Ovary (tissue), 3 donors: Measurements from ENCODE around the gene ETFBKMT.

Source experiments
- EP300 ChIP-seq: sonication (generic); formaldehyde crosslinking; IDR thresholded peaks from one replicate; pipeline ENCODE4 v1.6.1; 2017; ENCODE audit warnings: antibody characterized with exemption
- POLR2A ChIP-seq: fragments of 450-650 bp; IDR thresholded peaks from one replicate; pipeline ENCODE4 v1.6.1; 2017; ENCODE audit warnings: antibody characterized with exemption, mild to moderate bottlenecking, moderate library complexity
- TF ChIP-seq, protein P1 (sequence below), 3 donors: fragments of 450-650 bp in 2 of 3; fragments of 200-600 bp in 1 of 3; IDR thresholded peaks; one replicate each; pipeline versions ENCODE4 v1.5.1 to v1.8.0; 2016 to 2022; ENCODE audit warnings: antibody characterized with exemption in 3 of 3, mild to moderate bottlenecking in 1 of 3
- donor health status: DM: no; HTN: no; CAD: no.

DNA sequence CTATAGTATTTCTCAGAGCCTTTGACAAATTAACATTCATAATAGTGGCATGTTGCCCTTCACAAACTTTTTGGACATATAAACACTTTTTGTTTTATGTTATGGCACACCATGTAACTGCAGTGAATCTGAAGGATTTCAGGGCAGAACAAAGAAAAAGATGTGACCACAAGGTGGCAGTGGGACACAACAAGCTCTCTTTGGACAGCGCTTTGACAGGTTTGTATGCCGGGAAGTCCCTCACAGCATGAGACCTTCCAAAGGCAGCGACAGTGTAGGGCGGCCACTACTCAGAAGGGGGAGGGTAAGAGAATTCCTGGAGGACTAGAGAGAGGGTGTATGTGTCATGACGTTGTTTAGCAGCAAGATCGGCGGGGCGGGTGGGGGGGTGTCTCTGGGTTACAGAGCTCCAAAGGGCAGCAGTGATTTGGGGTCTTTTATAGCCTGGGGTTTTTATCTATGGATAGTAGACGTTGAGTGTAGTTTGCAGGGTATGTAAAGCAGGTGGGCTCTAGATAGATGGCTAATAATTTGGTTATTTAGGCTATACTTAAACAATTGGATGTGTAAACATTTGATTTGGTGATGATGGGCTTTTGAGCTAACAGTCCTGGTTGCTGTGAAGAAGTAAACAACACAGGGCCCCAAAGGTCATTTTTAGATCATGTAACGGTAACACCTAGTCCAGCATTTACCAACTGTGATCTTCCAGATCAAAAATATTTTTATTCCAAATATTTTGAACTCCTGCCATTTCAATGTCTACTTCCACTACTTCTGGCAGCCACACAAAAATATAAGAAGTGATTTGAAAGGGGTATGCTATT is 22.9 kb downstream of the ETFBKMT start:
- TF ChIP-seq, protein P1, sequence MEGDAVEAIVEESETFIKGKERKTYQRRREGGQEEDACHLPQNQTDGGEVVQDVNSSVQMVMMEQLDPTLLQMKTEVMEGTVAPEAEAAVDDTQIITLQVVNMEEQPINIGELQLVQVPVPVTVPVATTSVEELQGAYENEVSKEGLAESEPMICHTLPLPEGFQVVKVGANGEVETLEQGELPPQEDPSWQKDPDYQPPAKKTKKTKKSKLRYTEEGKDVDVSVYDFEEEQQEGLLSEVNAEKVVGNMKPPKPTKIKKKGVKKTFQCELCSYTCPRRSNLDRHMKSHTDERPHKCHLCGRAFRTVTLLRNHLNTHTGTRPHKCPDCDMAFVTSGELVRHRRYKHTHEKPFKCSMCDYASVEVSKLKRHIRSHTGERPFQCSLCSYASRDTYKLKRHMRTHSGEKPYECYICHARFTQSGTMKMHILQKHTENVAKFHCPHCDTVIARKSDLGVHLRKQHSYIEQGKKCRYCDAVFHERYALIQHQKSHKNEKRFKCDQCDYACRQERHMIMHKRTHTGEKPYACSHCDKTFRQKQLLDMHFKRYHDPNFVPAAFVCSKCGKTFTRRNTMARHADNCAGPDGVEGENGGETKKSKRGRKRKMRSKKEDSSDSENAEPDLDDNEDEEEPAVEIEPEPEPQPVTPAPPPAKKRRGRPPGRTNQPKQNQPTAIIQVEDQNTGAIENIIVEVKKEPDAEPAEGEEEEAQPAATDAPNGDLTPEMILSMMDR (IDR thresholded peaks at IDR 0.05) = peak in 1 of 3 donors; percentile 42
- no peak for TF ChIP-seq EP300
- no peak for TF ChIP-seq POLR2A
